Brain microvascular endothelial cell (primary cell): ENCODE measurements around the gene SH3PXD2A.

Source experiments
- DNase-seq: peaks from one replicate; pipeline ENCODE4 v3.0.0-alpha.2; 2020
- H3K27ac ChIP-seq: fragments of 250-450 bp; sonication (Bioruptor Pico); 2 replicates; pipeline ENCODE4 v1.5.1; 2020; ENCODE audit warnings: mild to moderate bottlenecking, moderate library complexity
- H3K27me3 ChIP-seq: fragments of 250-450 bp; sonication (Bioruptor Pico); replicated peaks from 2 replicates; pipeline ENCODE4 v1.5.1; 2020; ENCODE audit warnings: mild to moderate bottlenecking
- H3K36me3 ChIP-seq: fragments of 250-450 bp; sonication (Bioruptor Pico); replicated peaks from 2 replicates; pipeline ENCODE4 v1.5.1; 2020; ENCODE audit warnings: mild to moderate bottlenecking
- H3K4me3 ChIP-seq: 2 replicates; pipeline ENCODE4 v1.5.1; 2011; ENCODE audit warnings: low read depth, mild to moderate bottlenecking, control low read depth, low read length, moderate library complexity
- in situ Hi-C: cut with HindIII; loops from 2 replicates; pipeline ENCODE4 v1.10.0; 2017; ENCODE audit warnings: low sequenced_read_pairs, low pct_ligation_motif_present
- TF ChIP-seq, protein P1 (sequence below): IDR thresholded peaks from 2 replicates; pipeline ENCODE4 v1.5.1; 2011; ENCODE audit warnings: low read depth, mild to moderate bottlenecking, moderate library complexity, low read length, control low read depth, inconsistent platforms; ENCODE audit errors: missing control alignments

Gene SH3PXD2A

DNA sequence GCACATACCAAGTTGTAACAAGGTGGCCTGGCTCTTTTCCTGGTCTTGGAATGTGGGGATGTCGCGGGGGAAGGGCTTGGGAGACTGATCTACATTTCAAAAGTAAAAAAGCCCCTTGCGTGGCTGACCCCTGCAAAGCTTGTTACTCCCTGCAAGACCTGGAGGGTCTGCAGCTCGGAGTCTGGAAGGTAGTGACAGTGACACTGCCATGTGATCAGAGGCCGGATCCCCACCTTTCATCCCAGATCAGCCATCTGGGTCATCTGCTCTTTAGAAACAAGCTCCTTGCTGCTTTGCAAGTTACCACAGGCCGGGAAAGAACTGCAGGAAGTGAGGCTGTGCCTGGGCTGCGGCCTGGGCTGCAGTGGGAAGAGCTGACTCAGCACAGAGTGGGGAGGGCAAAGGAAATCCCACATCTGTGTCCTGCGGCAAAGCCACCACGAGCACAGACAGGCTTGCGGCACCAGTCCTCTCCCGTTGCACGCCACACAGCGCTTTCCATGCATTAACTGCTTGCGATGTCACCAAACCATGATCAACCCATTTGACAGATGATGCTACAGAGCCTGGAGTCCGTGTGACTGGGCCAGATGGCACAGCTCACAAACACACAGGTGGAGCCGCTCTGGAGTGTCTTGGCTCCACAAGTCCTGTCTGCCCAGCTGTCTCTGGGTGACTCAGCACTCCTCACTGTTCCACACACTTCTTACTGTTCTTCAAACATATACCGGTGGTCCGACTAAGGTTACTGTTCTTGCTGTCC lies 97.7 kb downstream of the SH3PXD2A start:
- H3K27me3 ChIP-seq: no peaks in the 10 kb centered on the region
- in situ Hi-C loops: no loop called here
- peak overlapping the region; percentile 65 for H3K27ac ChIP-seq
- H3K36me3 ChIP-seq: no peaks in the 10 kb centered on the region
- peak; percentile 66 for DNase-seq
- H3K4me3 ChIP-seq: no peak overlapping the region
- TF ChIP-seq, protein P1, sequence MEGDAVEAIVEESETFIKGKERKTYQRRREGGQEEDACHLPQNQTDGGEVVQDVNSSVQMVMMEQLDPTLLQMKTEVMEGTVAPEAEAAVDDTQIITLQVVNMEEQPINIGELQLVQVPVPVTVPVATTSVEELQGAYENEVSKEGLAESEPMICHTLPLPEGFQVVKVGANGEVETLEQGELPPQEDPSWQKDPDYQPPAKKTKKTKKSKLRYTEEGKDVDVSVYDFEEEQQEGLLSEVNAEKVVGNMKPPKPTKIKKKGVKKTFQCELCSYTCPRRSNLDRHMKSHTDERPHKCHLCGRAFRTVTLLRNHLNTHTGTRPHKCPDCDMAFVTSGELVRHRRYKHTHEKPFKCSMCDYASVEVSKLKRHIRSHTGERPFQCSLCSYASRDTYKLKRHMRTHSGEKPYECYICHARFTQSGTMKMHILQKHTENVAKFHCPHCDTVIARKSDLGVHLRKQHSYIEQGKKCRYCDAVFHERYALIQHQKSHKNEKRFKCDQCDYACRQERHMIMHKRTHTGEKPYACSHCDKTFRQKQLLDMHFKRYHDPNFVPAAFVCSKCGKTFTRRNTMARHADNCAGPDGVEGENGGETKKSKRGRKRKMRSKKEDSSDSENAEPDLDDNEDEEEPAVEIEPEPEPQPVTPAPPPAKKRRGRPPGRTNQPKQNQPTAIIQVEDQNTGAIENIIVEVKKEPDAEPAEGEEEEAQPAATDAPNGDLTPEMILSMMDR: no peak

DNA sequence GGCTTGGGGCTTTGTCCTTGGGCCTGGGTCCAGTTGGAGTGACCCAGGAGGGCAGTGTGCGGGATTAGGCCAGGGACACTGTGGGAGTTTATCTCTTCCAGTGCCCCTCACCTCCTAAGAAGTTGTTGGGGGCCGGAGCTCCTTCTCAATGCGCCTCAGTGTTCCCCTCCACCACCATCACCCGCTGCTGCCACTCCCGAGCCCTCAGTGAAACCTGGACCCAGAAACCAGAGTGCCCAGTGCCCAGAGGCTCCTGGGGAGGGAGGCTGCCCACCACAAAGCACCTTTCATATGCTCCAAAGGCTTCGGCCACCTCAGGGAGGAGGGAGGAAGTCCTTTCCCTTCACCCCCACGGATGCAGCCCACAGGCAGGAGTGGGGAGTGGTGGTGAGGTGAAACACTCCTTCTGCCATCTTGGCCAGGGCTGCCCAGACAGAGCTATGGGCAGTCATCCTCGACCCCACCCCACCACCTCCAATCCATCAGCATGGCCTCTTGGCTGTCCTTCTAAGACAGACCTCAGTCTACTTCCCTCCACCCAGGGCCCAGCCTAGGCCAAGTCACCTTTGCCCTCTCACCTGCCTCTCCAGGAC lies 99.0 kb downstream of the SH3PXD2A start:
- in situ Hi-C loops: no loop called here
- H3K4me3 ChIP-seq: no peak overlapping the region
- TF ChIP-seq, protein P1: no peak
- H3K27me3 ChIP-seq: no peaks in the 10 kb centered on the region
- DNase-seq: no peak
- H3K36me3 ChIP-seq: no peaks in the 10 kb centered on the region
- no peak overlapping the region for H3K27ac ChIP-seq

DNA sequence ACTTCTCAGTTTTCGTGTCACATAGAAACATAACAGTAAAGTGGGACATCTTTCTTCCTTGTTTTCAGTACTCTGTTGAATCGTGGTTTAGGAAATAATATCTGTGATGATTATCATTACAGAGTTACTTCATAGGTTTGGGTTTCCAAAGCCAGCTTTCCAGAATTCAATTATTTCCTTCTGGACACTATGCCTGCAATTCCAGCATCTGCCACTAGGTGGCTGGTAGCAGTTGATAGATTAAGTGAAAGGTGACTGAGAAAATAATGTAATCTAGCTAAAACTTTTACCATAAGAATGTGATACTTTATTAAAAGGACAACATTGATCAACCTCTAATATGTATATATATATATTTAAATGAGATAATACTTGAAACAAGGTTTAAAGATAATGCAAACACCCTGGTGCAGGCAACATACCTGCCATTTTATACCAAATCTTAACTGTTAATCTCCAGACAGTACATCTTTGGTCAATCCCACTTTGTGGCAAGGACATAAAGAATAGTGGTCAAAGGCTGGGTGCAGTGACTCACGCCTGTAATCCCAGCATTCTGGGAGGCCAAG lies 102.6 kb downstream of the SH3PXD2A start:
- Histone ChIP-seq H3K27me3 (no peaks in the 10 kb centered on the region), H3K4me3 (no peak overlapping the region), H3K36me3 (no peaks in the 10 kb centered on the region), H3K27ac (no peak overlapping the region)
- TF ChIP-seq, protein P1: peak; percentile 80
- in situ Hi-C loops: no loop called here
- no peak for DNase-seq

DNA sequence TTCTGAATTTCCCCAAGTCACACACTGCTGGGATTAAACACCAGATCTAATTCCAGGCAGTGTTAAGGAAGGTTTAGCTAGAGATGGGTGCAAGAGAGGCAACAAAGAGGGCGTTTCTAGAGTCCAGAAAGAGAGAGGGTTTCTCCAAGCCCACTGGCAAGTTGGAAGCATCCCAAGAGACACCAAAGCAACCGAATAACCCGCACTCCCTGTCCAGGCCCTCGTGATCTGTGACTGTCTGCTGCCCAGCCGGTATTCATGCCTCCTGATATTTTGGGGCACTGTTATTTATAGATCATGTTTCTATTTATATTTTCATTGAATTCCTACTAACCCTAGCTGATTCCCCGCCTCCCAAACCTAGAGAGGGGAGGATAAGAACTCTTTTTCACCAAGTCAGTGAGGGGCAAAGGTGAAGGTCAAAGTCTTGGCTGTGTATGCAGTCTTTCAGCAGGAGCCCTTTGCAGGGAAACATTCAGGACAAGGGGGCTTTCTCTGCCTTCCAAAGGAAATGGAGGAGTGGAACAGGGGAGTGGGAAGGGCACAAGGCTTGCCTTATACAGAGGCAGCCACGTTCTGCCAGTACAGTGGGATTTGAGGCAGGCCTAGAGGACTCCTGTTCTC lies 103.6 kb downstream of the SH3PXD2A start:
- no peak for DNase-seq
- H3K27ac ChIP-seq: no peak overlapping the region
- H3K27me3 ChIP-seq: no peaks in the 10 kb centered on the region
- no peak overlapping the region for H3K4me3 ChIP-seq
- TF ChIP-seq, protein P1: no peak
- H3K36me3 ChIP-seq: no peaks in the 10 kb centered on the region
- in situ Hi-C loops: no loop called here

DNA sequence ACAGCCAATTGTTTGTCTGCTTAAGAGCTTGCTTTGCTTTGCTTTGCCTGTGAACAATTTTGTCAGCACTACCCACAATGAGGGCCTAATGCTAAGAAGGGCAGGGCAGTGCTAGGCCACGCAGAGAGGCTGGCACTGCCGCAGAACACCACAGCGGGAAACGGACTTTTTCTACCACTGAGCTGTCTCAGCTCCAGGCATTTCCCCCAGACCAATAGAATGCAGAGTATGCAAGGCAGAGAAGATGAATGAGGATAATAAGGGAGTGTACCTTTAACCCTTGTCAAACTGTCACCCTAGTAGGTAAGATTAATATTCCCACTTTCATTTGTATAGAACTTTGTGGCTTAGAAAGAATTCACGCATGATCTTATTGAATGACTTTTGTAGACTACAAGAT lies 104.5 kb downstream of the SH3PXD2A start:
- TF ChIP-seq, protein P1: no peak
- DNase-seq: no peak
- H3K27me3 ChIP-seq: no peaks in the 10 kb centered on the region
- no peak overlapping the region for H3K27ac ChIP-seq
- H3K36me3 ChIP-seq: no peaks in the 10 kb centered on the region
- in situ Hi-C loops: no loop called here
- no peak overlapping the region for H3K4me3 ChIP-seq
